H1 (cell line): ENCODE measurements around the gene CYP4A22. TPM values are rescaled to one million over a fixed set of nuclear protein-coding genes. Genes with fewer than 3 reads are reported as not detected.
"Not testable (repeated sequence)": the region's sequence is repeated elsewhere in the genome, so short reads cannot be mapped to it uniquely, and the experiment has no call there.

Experiments used
- CTCF ChIA-PET: fragments of 300-600 bp; sonication (Branson Sonifier 250); formaldehyde crosslinking; loops from one replicate; lab custom pipeline; 2021; ENCODE audit not compliant: partially characterized antibody; lab: Charles Lee
- POLR2A ChIA-PET: fragments of 300-600 bp; sonication (Branson Sonifier 250); formaldehyde crosslinking; loops from one replicate; lab custom pipeline; 2021; ENCODE audit warnings: inconsistent platforms; ENCODE audit not compliant: partially characterized antibody; lab: Charles Lee
- DNase-seq, 2 experiments: peaks; one replicate each; pipeline versions ENCODE4 v3.0.0 to v3.0.0-alpha.2; 2010 to 2022; ENCODE audit warnings: low spot score in 2 of 2, low read depth in 1 of 2, mixed read lengths in 1 of 2
- FAIRE-seq: peaks from 2 replicates; lab custom pipeline; 2011; peaks lifted over from hg19 to GRCh38; lab: Jason Lieb, UNC
- H2AFZ ChIP-seq: 2 replicates; pipeline ENCODE4 v1.8.1; 2012; ENCODE audit warnings: low read length, inconsistent platforms
- H2AK5ac ChIP-seq: 2 replicates; pipeline ENCODE4 v1.6.1; 2013; ENCODE audit warnings: low read depth, low read length
- H2BK120ac ChIP-seq: replicated peaks from 2 replicates; pipeline ENCODE3; 2013; ENCODE audit warnings: low read depth, low read length, inconsistent platforms
- H2BK12ac ChIP-seq: 2 replicates; pipeline ENCODE4 v1.6.1; 2013; ENCODE audit warnings: low read depth, low read length
- H2BK15ac ChIP-seq: 2 replicates; pipeline ENCODE4 v1.6.1; 2013; ENCODE audit warnings: low read length
- H2BK20ac ChIP-seq: 2 replicates; pipeline ENCODE4 v1.6.1; 2013; ENCODE audit warnings: low read length
- H2BK5ac ChIP-seq: 2 replicates; pipeline ENCODE4 v1.6.1; 2013; ENCODE audit warnings: low read depth, low read length
- H3K14ac ChIP-seq: 2 replicates; pipeline ENCODE4 v1.6.1; 2013; ENCODE audit warnings: inconsistent platforms; ENCODE audit not compliant: insufficient read length
- H3K18ac ChIP-seq: 2 replicates; pipeline ENCODE4 v1.6.1; 2013; ENCODE audit warnings: low read length; ENCODE audit errors: extremely low read depth
- H3K23ac ChIP-seq: 2 replicates; pipeline ENCODE4 v1.6.1; 2013; ENCODE audit warnings: inconsistent platforms; ENCODE audit not compliant: insufficient read length
- H3K23me2 ChIP-seq: 2 replicates; pipeline ENCODE4 v1.6.1; 2013; ENCODE audit warnings: low read depth, low read length
- H3K27ac ChIP-seq: 2 replicates; pipeline ENCODE4 v1.6.1; 2011; ENCODE audit warnings: low read depth, low read length, inconsistent platforms
- H3K27me3 ChIP-seq, 4 experiments: replicated peaks in 1 of 4; 1 replicate in 1 of 4; 2 replicates in 3 of 4; pipeline versions ENCODE4 v1.6.1 to v1.8.1; 2011 to 2013; ENCODE audit warnings: low read length in 3 of 4, mild to moderate bottlenecking in 3 of 4, inconsistent platforms in 2 of 4, mixed read lengths in 2 of 4, moderate library complexity in 1 of 4; ENCODE audit not compliant: control insufficient read depth in 3 of 4, insufficient read depth in 3 of 4; ENCODE audit errors: extremely low read depth in 1 of 4
- H3K36me3 ChIP-seq, 4 experiments: 2 replicates each; pipeline versions ENCODE4 v1.6.1 to v1.8.1; 2011 to 2013; ENCODE audit warnings: mild to moderate bottlenecking in 4 of 4, low read length in 3 of 4, moderate library complexity in 2 of 4, control low read depth in 1 of 4, inconsistent platforms in 1 of 4; ENCODE audit not compliant: insufficient read depth in 4 of 4, control insufficient read depth in 2 of 4
- H3K4ac ChIP-seq: replicated peaks from 2 replicates; pipeline ENCODE3; 2013; ENCODE audit warnings: low read length, low read depth, mixed read lengths, inconsistent platforms; ENCODE audit not compliant: insufficient read length
- H3K4me1 ChIP-seq, 4 experiments: replicated peaks in 1 of 4; 1 replicate in 1 of 4; 2 replicates in 3 of 4; pipeline versions ENCODE4 v1.6.1 to v1.8.1; 2011 to 2013; ENCODE audit warnings: low read length in 3 of 4, inconsistent platforms in 2 of 4, mixed read lengths in 1 of 4; ENCODE audit not compliant: insufficient read depth in 4 of 4, control insufficient read depth in 3 of 4
- H3K4me2 ChIP-seq, 2 experiments: 2 replicates each; pipeline versions ENCODE4 v1.6.1 to v1.8.1; 2011 to 2013; ENCODE audit warnings: low read depth in 2 of 2, low read length in 2 of 2, control low read depth in 1 of 2, inconsistent platforms in 1 of 2, mild to moderate bottlenecking in 1 of 2; ENCODE audit not compliant: insufficient read depth in 1 of 2
- H3K4me3 ChIP-seq, 4 experiments: fragments of 200-600, 300-600 bp in 1 of 4; sonication (generic), shearing (Covaris generic), sonication (Bioruptor Twin) in 1 of 4; 2 replicates each; pipeline versions ENCODE4 v1.5.1 to v1.8.1; 2011 to 2016; ENCODE audit warnings: low read length in 4 of 4, low read depth in 3 of 4, control low read depth in 2 of 4, inconsistent platforms in 2 of 4, mild to moderate bottlenecking in 2 of 4, mixed read lengths in 1 of 4, moderate library complexity in 1 of 4; ENCODE audit not compliant: insufficient read depth in 2 of 4; ENCODE audit errors: extremely low read depth in 1 of 4
- H3K56ac ChIP-seq: replicated peaks from 2 replicates; pipeline ENCODE3; 2013; ENCODE audit warnings: low read depth, mild to moderate bottlenecking, mixed read lengths, low read length, inconsistent platforms; ENCODE audit not compliant: insufficient read length
- H3K79me1 ChIP-seq: 2 replicates; pipeline ENCODE4 v1.6.1; 2013; ENCODE audit warnings: low read depth, low read length, control low read depth
- H3K79me2 ChIP-seq, 2 experiments: 2 replicates each; pipeline versions ENCODE4 v1.6.1 to v1.8.1; 2012 to 2013; ENCODE audit warnings: low read length in 2 of 2, mild to moderate bottlenecking in 2 of 2, inconsistent platforms in 1 of 2; ENCODE audit not compliant: insufficient read depth in 2 of 2, control insufficient read depth in 1 of 2
- H3K9ac ChIP-seq, 4 experiments: replicated peaks in 1 of 4; 1 replicate in 1 of 4; 2 replicates in 3 of 4; pipeline versions ENCODE4 v1.6.1 to v1.8.1; 2011 to 2013; ENCODE audit warnings: low read depth in 3 of 4, low read length in 3 of 4, control low read depth in 2 of 4, mild to moderate bottlenecking in 2 of 4, moderate library complexity in 2 of 4, inconsistent platforms in 1 of 4; ENCODE audit errors: extremely low read depth in 1 of 4
- H3K9me3 ChIP-seq, 2 experiments: 2 replicates each; pipeline versions ENCODE4 v1.6.1 to v1.8.1; 2012 to 2013; ENCODE audit warnings: mild to moderate bottlenecking in 2 of 2, moderate library complexity in 2 of 2, control low read depth in 1 of 2, inconsistent platforms in 1 of 2, low read depth in 1 of 2, low read length in 1 of 2, mixed read lengths in 1 of 2; ENCODE audit not compliant: insufficient read depth in 2 of 2
- H4K20me1 ChIP-seq, 2 experiments: replicated peaks in 1 of 2; 2 replicates each; pipeline versions ENCODE3 to v1.8.1; 2011 to 2013; ENCODE audit warnings: inconsistent platforms in 2 of 2, low read length in 2 of 2, mild to moderate bottlenecking in 1 of 2; ENCODE audit not compliant: insufficient read depth in 2 of 2, control insufficient read depth in 1 of 2
- H4K5ac ChIP-seq: 2 replicates; pipeline ENCODE4 v1.6.1; 2013; ENCODE audit warnings: low read length, low read depth, mixed read lengths, inconsistent platforms; ENCODE audit not compliant: insufficient read length
- H4K8ac ChIP-seq: 2 replicates; pipeline ENCODE4 v1.8.0; 2013; ENCODE audit warnings: mild to moderate bottlenecking, moderate library complexity, low read length, inconsistent platforms; ENCODE audit not compliant: insufficient read depth; ENCODE audit errors: extremely low read depth
- H4K91ac ChIP-seq: replicated peaks from 2 replicates; pipeline ENCODE3; 2013; ENCODE audit warnings: low read length, mixed read lengths, inconsistent platforms; ENCODE audit not compliant: insufficient read length
- WGBS, 2 experiments: shearing (Covaris generic) in 1 of 2; methylation state at CpG; one replicate each; pipeline versions ENCODE4 v1.1.6 to v1.1.7; 2013 to 2015; ENCODE audit warnings: low lambda C conversion rate in 2 of 2, mixed read lengths in 2 of 2, inconsistent platforms in 1 of 2, low coverage in 1 of 2, missing lambda C conversion rate in 1 of 2; ENCODE audit not compliant: insufficient replicate concordance in 2 of 2, insufficient coverage in 1 of 2, insufficient read length in 1 of 2; ENCODE audit errors: extremely low coverage in 1 of 2, missing lambda C conversion rate in 1 of 2; 5-methylcytosine and 5-hydroxymethylcytosine counted together
- polyA plus RNA-seq, 7 experiments: library from polyadenylated mRNA; depleted of rRNA in 3 of 7; stranded (reverse) in 5 of 7; unstranded in 2 of 7; fragments of >200 nt in 5 of 7; fragments of 200-250 nt in 2 of 7; gene quantifications; 1 replicate in 5 of 7; 2 replicates in 1 of 7; 4 replicates in 1 of 7; pipeline versions ENCODE4 v1.2.1 to v1.2.3, GENCODE V29; 2011 to 2013; ENCODE audit warnings: missing spikeins in 2 of 7, mixed read lengths in 2 of 7
- total RNA-seq: library from RNA; stranded (reverse); fragmentation: NEBNext Ultra II Directional; extraction: Animal tissue kit (Norgen Biotek cat#: 25700); gene quantifications from 2 replicates; pipeline ENCODE4 v1.2.1, GENCODE V29; 2021

Gene CYP4A22
- total and polyA plus RNA-seq, 2 of the 8 experiments (the other 6 are each of a cell fraction or from before 2014, with no cell fraction given), result not detected

- H3K23me2 ChIP-seq, FAIRE-seq, H3K18ac ChIP-seq, H3K79me2 ChIP-seq, H3K14ac ChIP-seq, POLR2A ChIA-PET, H3K79me1 ChIP-seq, H2BK20ac ChIP-seq, H3K23ac ChIP-seq, H2BK12ac ChIP-seq, H3K4me3 ChIP-seq, H2BK120ac ChIP-seq, H3K27ac ChIP-seq, H3K4ac ChIP-seq, H3K4me2 ChIP-seq, H2BK5ac ChIP-seq, H3K9me3 ChIP-seq, H2AFZ ChIP-seq, H4K91ac ChIP-seq, H3K36me3 ChIP-seq, H4K8ac ChIP-seq, H2BK15ac ChIP-seq, H4K5ac ChIP-seq, DNase-seq, H3K9ac ChIP-seq, H3K56ac ChIP-seq, H4K20me1 ChIP-seq, H2AK5ac ChIP-seq, H3K4me1 ChIP-seq, H3K27me3 ChIP-seq: not testable (repeated sequence)
- CTCF ChIA-PET, result interaction anchor here (0.8 to 3.3 kb wide), 6 partner anchors 8 to 144 kb away, joined by 3 to 12 read pairs (median 3); partner anchors contain the start of gene CYP4A22
- 69% methylated on average over 1 of the region's 1 CpG; no CpG with 5 or more reads in 1 of the 2 experiments for WGBS, 2 experiments
Measured at GRCh38 chr1:47146495-47146894, 9.3 kb downstream of the CYP4A22 start.
